Renal pelvis (tissue), 4 donors: Measurements from ENCODE around the gene HMCES. TPM values are rescaled to one million over a fixed set of nuclear protein-coding genes. Genes with fewer than 3 reads are reported as not detected.

Source experiments
- DNase-seq: peaks from one replicate; pipeline ENCODE4 v3.0.0-alpha.2; 2013
- polyA plus RNA-seq, 3 donors: library from polyadenylated mRNA; unstranded; fragments of 120-200 nt; gene quantifications; one replicate each; pipeline ENCODE4 v1.2.1, GENCODE V29; 2013; ENCODE audit not compliant: insufficient read length in 3 of 3

The HMCES gene
- polyA plus RNA-seq, 3 donors, result 49.4 to 57.1 (median 50.2) TPM

- DNase-seq, result no peak
These were observed 9.8 kb downstream of the HMCES start for GRCh38 chr3:129288446-129288845.

- DNase-seq, result no peak
These were observed 10.7 kb downstream of the HMCES start for GRCh38 chr3:129289201-129289921.

- no peak for DNase-seq
These were observed 12.7 kb downstream of the HMCES start for GRCh38 chr3:129291236-129291886.

GRCh38 chr3:129295286-129295685 is 16.6 kb downstream of the HMCES start:
- no peak for DNase-seq

GRCh38 chr3:129304146-129304961 is 25.7 kb downstream of the HMCES start:
- DNase-seq, result no peak

- no peak for DNase-seq
These were observed 26.2 kb downstream of the HMCES start for GRCh38 chr3:129304962-129305222.

- DNase-seq, result peak; percentile 84
These were observed 27.0 kb downstream of the HMCES start for GRCh38 chr3:129305592-129306091.

- DNase-seq, result no peak
These were observed 30.0 kb downstream of the HMCES start for GRCh38 chr3:129308636-129309035.

- no peak for DNase-seq
These were observed 31.7 kb downstream of the HMCES start for GRCh38 chr3:129310111-129311011.

- DNase-seq, result no peak
These were observed 32.6 kb downstream of the HMCES start for GRCh38 chr3:129311054-129311902.

- DNase-seq, result no peak
These were observed 33.5 kb downstream of the HMCES start for GRCh38 chr3:129312021-129312639.

GRCh38 chr3:129312671-129313414 is 34.2 kb downstream of the HMCES start:
- no peak for DNase-seq

- no peak for DNase-seq
These were observed 34.7 kb downstream of the HMCES start for GRCh38 chr3:129313415-129313664.

- no peak for DNase-seq
These were observed 35.2 kb downstream of the HMCES start for GRCh38 chr3:129313665-129314385.

GRCh38 chr3:129314386-129315222 is 35.9 kb downstream of the HMCES start:
- DNase-seq, result peak; percentile 92

- DNase-seq, result no peak
These were observed 36.7 kb downstream of the HMCES start for GRCh38 chr3:129315223-129315997.

GRCh38 chr3:129315998-129316247 is 37.3 kb downstream of the HMCES start:
- DNase-seq, result no peak
